ENCODE data around the gene ANKS1B.
"Not testable (repeated sequence)": the region's sequence is repeated elsewhere in the genome, so short reads cannot be mapped to it uniquely, and the experiment has no call there.

The ANKS1B gene

GRCh38 chr12:99339663-99340062, 645.1 kb downstream of the ANKS1B start:
- DNase-seq = no peak

DNA sequence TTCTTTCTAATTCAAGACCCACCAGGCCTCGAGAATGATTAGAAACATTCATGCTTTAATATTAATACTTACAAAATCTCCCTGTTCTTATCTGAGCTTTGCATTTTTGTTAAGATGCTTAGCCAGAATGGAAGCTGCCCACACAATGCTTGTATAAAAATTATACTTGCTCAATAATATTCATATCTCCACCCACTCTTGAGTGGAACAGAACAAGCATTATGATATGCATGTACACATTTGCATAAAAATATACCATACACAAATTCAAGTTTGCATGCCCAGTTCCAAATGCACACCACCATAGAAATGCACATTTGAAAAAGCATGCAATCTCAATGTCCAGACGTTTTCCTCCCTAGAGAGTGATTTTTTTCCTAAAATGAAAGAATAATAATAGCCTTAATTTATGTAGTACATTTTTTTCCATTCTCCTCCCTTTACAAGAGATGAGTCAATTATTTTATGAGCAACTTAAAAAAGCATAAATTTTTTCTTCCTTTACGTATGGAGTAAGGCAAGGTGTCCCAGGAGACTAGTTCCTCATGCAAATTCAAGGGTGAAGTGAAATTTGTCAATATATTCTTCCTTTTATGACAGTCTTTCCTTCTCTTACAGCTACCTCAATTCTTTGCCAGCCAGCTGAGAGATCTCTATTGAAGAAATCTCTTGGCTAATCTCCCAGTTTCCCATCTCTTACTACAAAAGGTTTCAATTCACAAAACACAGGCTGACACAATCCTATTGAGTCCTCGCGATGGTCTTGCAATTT, 650.3 kb downstream of the ANKS1B start:
- DNase-seq = no peak

GRCh38 chr12:99332936-99333591, 651.7 kb downstream of the ANKS1B start:
- DNase-seq = no peak

GRCh38 chr12:99330216-99330615, 654.5 kb downstream of the ANKS1B start:
- DNase-seq = no peak

GRCh38 chr12:99321210-99321609, 663.5 kb downstream of the ANKS1B start:
- DNase-seq = not testable (repeated sequence)

GRCh38 chr12:99311373-99311772, 673.4 kb downstream of the ANKS1B start:
- DNase-seq = no peak

- DNase-seq = no peak
Measured at GRCh38 chr12:99309812-99310211, 674.9 kb downstream of the ANKS1B start.

GRCh38 chr12:99302874-99303273, 681.9 kb downstream of the ANKS1B start:
- DNase-seq = no peak

- no peak for DNase-seq
Measured at GRCh38 chr12:99287136-99287535, 697.6 kb downstream of the ANKS1B start.

DNA sequence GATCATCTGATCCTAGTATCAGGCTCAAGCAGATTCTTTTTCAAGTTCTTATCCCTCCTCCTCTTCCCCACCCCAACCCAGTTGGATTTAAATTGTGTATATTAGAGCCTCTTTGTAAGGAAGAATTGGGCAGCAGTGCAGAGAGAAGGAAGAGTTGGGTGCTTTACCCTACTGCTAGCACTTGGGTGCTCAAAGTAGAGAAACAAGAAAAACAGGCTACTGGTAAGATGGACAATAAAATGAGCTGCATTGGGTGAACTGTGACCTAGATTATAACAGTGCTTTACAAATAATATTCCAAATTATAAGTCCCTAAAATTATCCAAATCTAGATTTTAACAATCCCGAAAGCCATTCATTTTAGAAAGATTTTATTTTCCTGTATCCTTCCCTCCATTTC, 700.6 kb downstream of the ANKS1B start:
- DNase-seq = no peak

DNA sequence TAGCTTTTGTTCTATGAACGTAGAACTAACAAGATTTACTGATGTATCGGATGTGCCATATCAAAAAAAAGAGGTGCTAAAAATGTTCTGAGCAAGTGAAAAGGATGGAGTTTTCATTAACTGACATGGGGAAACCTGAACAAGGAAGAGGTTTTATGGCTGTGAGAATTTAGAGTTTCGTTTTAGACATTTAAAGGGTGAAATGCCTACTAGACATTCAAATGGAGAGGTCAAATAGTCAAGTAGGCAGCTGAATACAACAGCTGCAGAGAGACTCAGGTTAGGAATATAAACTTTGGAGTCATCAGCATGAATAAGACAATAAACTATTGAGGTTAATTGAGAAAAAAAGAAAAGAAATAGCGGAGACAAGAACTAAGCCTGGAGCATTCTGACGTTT, 702.1 kb downstream of the ANKS1B start:
- DNase-seq = no peak

GRCh38 chr12:99282086-99282485, 702.6 kb downstream of the ANKS1B start:
- DNase-seq = no peak

- no peak for DNase-seq
Measured at GRCh38 chr12:99281277-99281676, 703.5 kb downstream of the ANKS1B start.

- DNase-seq = no peak
Measured at GRCh38 chr12:99278899-99279298, 705.8 kb downstream of the ANKS1B start.

DNA sequence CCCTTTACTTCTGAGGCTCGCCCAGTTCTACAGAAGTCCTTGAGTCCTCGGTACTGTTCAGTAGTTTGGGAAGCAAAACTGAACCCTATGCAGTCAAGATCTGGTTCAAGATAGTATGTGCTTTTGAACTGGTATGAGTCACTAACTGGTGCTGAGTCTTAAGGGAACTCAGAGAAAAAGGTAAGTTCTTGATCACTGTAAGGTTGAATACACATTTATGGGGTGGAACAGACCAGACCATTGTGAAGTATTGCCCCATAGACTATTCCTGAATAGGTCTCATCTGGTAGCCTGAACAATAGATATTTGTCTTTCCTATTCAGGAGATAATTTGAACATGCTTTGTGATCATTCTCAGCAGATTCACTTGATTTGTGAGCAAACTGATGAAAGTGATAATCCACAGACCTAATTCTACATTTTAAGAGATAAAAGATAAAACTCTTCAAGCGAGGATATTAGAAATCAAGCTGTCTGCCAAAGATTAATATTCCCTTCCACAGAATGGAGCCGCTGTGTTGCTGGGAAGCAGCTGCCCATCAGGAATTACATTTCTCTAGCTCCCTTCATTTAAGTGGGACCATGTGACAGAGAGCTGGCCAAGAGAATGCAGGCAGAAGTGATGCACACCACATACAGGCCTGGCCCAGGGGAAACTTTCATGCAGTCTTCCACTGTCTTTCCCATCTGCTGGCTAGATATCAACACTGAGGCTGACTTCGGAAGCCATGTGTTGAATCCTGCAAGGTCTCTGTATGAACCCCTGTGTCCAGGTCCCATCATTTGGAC, 707.0 kb downstream of the ANKS1B start:
- no peak for DNase-seq

DNA sequence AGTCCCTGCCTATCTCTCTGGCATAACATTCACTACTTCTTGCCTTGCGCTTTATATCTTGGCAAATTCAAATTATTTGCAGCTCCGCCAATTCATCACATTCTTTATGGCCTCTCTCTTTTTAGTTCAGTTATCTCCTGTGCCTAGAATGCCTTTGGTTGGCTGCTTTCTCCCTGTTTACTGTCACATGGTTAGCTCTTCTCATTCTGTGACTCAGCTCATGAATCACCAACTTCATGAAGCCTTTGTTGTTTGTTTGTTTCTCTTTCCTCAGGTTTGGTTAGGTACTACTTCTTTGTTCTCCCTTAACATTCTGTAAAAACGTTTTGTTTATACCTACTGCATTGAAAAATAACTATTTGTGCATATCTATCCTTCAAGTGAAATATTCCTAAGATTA, 713.7 kb downstream of the ANKS1B start:
- no peak for DNase-seq

DNA sequence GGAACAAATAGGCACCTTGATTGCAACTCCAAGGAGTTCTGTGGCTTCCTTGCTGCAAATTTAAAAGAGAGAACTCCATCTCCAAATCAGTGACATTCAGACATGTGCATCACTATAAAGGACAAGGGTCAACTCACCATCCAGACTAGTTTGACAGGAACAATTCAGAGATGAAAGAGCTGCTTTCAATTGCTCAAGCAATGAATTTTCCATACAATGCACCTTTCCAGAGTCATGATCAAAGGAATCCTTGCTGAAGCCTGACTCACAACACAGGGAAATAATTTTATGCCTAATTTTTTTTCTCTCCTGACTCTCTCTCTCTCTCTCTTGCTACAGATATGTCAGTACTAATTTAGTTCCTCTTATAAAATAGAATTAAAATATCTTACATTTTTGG, 717.7 kb downstream of the ANKS1B start:
- DNase-seq = no peak

- no peak for DNase-seq
Measured at GRCh38 chr12:99265648-99266047, 719.1 kb downstream of the ANKS1B start.

DNA sequence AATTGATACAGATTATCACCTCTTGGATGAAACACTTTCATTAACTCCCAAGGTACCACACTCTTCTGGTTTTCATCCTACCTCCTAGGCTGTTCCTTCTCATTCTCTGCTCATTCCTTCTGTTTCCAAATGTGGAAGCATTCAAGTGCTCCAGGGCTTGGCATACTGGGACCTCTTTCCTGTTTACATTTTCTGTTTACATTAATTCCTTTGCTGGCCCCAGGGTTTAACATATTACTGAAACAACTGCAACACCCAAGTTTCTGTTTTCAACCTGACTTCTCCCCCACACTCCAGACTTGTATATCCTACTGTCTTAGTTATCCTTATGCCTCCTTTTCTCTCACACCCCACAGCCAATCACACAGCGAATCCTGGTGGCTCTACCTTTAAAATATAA, 723.5 kb downstream of the ANKS1B start:
- no peak for DNase-seq

- DNase-seq = no peak
Measured at GRCh38 chr12:99260456-99260996, 724.2 kb downstream of the ANKS1B start.

GRCh38 chr12:99259040-99259934, 725.4 kb downstream of the ANKS1B start:
- DNase-seq = no peak

GRCh38 chr12:99257672-99258071, 727.1 kb downstream of the ANKS1B start:
- DNase-seq = no peak
